ENCODE measurements around the gene VPREB3. TPM values are rescaled to one million over a fixed set of nuclear protein-coding genes. Genes with fewer than 3 reads are reported as not detected.

The VPREB3 gene
- total RNA-seq, 1 experiment from 2014 or later, result 2.4 TPM

GRCh38 chr22:23750714-23751440 is 3.3 kb downstream of the VPREB3 start, which contains the start of gene ZNF70 (continued):
- TF ChIP-seq JUND (IDR thresholded peaks at IDR 0.05) (no peak), POLR2AphosphoS5 (IDR thresholded peaks at IDR 0.05; ENCODE audit: low read depth, low read length) (peak; percentile 50; the same call in 1 of the 2 replicates), SRF (IDR thresholded peaks at IDR 0.05; ENCODE audit: low read depth) (no peak), EZH2phosphoT487 (IDR thresholded peaks at IDR 0.05; ENCODE audit: borderline replicate concordance) (no peak), RAD21 (IDR thresholded peaks at IDR 0.05; ENCODE audit: low read depth) (no peak), FOSL1 (IDR thresholded peaks at IDR 0.05; ENCODE audit: low read depth) (no peak), CTCF (IDR thresholded peaks at IDR 0.05 in 2 of 3, conservative IDR thresholded peaks at IDR 0.05 in 1 of 3; ENCODE audit: borderline replicate concordance in 1 of 3, insufficient read depth in 1 of 3, low read depth in 2 of 3, low read length in 2 of 3) (no peak), YY1 (IDR thresholded peaks at IDR 0.05; ENCODE audit: extremely low read depth, insufficient replicate concordance, low read depth, low read length) (peak; percentile 67), EZH2 (IDR thresholded peaks at IDR 0.05) (no peak)

DNA sequence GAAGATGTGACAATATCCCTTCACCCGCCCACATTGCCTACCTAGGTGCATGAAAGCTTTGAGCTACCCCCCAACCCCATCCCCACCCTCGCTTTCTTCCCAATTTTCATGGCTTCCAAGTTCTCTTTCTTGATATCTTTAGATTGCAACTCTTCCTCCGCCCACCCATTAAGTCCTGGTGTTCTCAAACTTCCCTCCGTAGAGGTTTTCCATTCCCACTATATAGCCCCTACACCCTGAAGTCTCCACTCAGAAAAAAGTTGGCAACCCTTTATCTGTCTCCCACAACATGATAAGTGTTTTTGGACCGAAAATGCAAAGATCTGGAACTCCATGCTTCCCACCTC is 3.9 kb downstream of the VPREB3 start:
- POLR2A ChIA-PET, result interaction anchor here (0.9 kb wide), 2 partner anchors 33 to 108 kb away, joined by 3 read pairs; partner anchors contain the start of gene SLC2A11
- no peaks in the 10 kb centered on the region for H3K36me3 ChIP-seq (ENCODE audit: control insufficient read depth in 1 of 2, insufficient read depth in 2 of 2, low read length in 2 of 2)
- H3K9me2 ChIP-seq (ENCODE audit: insufficient read depth), result no peaks in the 10 kb centered on the region
- BruUV-seq (replicated peaks), result TSS peak; percentile 80
- peak overlapping the region; percentile 94 for H3K4me2 ChIP-seq (ENCODE audit: low read length)
- H3K9ac ChIP-seq (ENCODE audit: low read length), result peak overlapping the region; percentile 92
- TF ChIP-seq ZFX (IDR thresholded peaks at IDR 0.05) (no peak), YY1 (IDR thresholded peaks at IDR 0.05; ENCODE audit: extremely low read depth, insufficient replicate concordance, low read depth, low read length) (no peak), ZNF274 (IDR thresholded peaks at IDR 0.05; ENCODE audit: low read depth, low read length) (no peak), JUND (IDR thresholded peaks at IDR 0.05) (no peak), TCF7L2 (IDR thresholded peaks at IDR 0.05; ENCODE audit: borderline replicate concordance, extremely low read depth, insufficient read depth, insufficient read length) (no peak), SIN3A (IDR thresholded peaks at IDR 0.05; ENCODE audit: low read depth) (no peak), POLR2AphosphoS5 (IDR thresholded peaks at IDR 0.05; ENCODE audit: low read depth, low read length) (no peak), CEBPB (IDR thresholded peaks at IDR 0.05; ENCODE audit: low read depth) (no peak), EGR1 (IDR thresholded peaks at IDR 0.05; ENCODE audit: low read depth) (no peak), SRF (IDR thresholded peaks at IDR 0.05; ENCODE audit: low read depth) (no peak), FOSL1 (IDR thresholded peaks at IDR 0.05; ENCODE audit: low read depth) (no peak)
- TF ChIP-seq, protein P1, sequence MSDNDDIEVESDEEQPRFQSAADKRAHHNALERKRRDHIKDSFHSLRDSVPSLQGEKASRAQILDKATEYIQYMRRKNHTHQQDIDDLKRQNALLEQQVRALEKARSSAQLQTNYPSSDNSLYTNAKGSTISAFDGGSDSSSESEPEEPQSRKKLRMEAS (IDR thresholded peaks at IDR 0.05), result no peak
- TF ChIP-seq, protein P2, sequence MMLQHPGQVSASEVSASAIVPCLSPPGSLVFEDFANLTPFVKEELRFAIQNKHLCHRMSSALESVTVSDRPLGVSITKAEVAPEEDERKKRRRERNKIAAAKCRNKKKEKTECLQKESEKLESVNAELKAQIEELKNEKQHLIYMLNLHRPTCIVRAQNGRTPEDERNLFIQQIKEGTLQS (IDR thresholded peaks at IDR 0.05), result no peak
- TF ChIP-seq, protein P3, sequence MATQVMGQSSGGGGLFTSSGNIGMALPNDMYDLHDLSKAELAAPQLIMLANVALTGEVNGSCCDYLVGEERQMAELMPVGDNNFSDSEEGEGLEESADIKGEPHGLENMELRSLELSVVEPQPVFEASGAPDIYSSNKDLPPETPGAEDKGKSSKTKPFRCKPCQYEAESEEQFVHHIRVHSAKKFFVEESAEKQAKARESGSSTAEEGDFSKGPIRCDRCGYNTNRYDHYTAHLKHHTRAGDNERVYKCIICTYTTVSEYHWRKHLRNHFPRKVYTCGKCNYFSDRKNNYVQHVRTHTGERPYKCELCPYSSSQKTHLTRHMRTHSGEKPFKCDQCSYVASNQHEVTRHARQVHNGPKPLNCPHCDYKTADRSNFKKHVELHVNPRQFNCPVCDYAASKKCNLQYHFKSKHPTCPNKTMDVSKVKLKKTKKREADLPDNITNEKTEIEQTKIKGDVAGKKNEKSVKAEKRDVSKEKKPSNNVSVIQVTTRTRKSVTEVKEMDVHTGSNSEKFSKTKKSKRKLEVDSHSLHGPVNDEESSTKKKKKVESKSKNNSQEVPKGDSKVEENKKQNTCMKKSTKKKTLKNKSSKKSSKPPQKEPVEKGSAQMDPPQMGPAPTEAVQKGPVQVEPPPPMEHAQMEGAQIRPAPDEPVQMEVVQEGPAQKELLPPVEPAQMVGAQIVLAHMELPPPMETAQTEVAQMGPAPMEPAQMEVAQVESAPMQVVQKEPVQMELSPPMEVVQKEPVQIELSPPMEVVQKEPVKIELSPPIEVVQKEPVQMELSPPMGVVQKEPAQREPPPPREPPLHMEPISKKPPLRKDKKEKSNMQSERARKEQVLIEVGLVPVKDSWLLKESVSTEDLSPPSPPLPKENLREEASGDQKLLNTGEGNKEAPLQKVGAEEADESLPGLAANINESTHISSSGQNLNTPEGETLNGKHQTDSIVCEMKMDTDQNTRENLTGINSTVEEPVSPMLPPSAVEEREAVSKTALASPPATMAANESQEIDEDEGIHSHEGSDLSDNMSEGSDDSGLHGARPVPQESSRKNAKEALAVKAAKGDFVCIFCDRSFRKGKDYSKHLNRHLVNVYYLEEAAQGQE (IDR thresholded peaks at IDR 0.05; ENCODE audit: low read depth), result no peak
- intact Hi-C loops (cut with micrococcal nuclease), result no loop called here
- H2AFZ ChIP-seq (ENCODE audit: low read depth, low read length, poor library complexity, severe bottlenecking), result no peak overlapping the region
- H3K4me1 ChIP-seq (ENCODE audit: control insufficient read depth in 1 of 2, insufficient read depth in 2 of 2, low read length in 2 of 2), result peaks cover 8 to 25% of the 10 kb centered on the region in 2 experiments
- H3K9me3 ChIP-seq (ENCODE audit: control insufficient read depth in 1 of 2, insufficient read depth in 1 of 2, low read depth in 1 of 2, low read length in 2 of 2), result no peaks in the 10 kb centered on the region
- ATAC-seq, result no peak
- RAD21 ChIA-PET (ENCODE audit: low non-redundant PET in 1 of 2, low total read pairs in 2 of 2, uncharacterized antibody in 2 of 2, unreplicated experiment in 2 of 2), result no interaction called here
- no peaks in the 10 kb centered on the region for H4K20me1 ChIP-seq (ENCODE audit: insufficient read depth)
- peak overlapping the region; percentile 53 for H3K27ac ChIP-seq (ENCODE audit: low read depth, low read length)
- CTCF ChIA-PET, result interaction anchor here (0.8 to 1.0 kb wide), 2 partner anchors 12 to 99 kb away, joined by 3 read pairs; no protein-coding TSS in a partner anchor
- no peaks in the 10 kb centered on the region for H3K27me3 ChIP-seq (ENCODE audit: insufficient read depth, low read length)
- DNase-seq (ENCODE audit: low read depth, low spot score), result no peak
- peak overlapping the region; percentile 65 to 82 for H3K4me3 ChIP-seq (replicated peaks in 1 of 2; ENCODE audit: low read depth in 1 of 2, low read length in 2 of 2)
- no peaks in the 10 kb centered on the region for H3K79me2 ChIP-seq (ENCODE audit: insufficient read depth, low read length)

All from HCT116 (cell line).